AG08395 (cell line): Measurements from ENCODE around the gene GRIN2A.

Experiments
- DNase-seq: peaks from one replicate; pipeline ENCODE4 v3.0.0; 2012; ENCODE audit warnings: mixed read lengths, low spot score

GRIN2A gene

DNA sequence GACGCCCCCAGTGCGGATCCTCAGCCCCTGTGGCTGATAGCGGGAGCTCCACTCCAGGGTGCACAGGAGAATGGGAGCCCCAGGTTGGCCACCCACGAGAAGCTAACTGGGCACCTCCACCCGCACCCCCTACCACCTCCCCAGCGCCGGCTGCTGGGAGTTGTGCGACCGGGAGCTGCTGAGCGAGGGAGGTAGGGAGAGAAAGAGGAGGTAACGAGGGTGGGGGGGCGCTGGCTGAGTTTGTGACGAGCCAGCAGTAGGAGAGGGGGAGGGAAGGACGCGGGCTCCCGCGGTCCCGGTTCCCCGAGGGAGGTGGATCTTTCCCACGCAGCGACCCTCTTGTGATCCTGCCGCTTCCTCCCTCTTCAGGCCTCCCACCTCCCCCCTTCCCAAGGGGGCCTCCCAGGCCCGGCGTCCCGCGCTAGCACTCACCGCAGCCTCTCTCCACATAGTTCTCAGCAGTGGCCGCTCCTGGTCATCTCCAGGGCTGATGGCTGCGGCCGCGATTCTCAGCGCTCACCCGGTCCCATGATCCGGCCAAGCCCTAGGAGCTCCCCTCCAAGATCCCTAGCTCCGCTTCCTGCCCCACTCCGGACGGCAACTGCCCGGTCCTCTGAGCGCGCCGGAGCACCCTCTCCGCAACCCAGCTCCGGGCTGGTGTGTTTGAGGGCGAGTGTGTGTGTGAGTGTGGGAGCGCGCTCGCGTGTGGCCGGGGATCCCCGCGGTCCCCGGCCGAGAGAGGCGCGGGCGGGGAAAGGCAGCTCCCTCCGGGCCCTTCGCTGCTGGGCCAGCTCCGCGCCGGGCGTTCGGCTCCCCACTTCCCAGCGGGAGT is at the start of gene GRIN2A:
Gene GRIN2A (minus strand): TSS at position 207 of the 832 bp plus-strand sequence. CDS start 2,017 bp downstream, outside the sequence.
- DNase-seq = no peak

DNA sequence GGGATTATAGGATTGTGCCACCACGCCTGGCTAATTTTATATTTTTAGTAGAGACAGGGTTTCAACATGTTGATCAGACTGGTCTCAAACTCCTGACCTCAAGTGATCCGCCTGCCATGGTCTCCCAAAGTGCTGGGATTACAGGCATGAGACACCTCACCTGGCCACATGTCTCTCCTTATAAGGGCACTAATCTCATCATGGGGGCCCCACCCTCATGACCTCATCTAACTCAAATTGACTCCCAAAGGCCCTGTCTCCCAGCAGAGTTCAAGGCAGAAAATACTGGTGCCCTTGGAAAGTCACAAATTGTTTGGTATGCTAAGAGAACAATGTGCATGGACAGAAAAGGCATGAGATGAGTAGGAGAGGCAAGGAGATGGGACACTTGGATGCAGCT is 49.3 kb upstream of the GRIN2A start:
- DNase-seq = no peak

DNA sequence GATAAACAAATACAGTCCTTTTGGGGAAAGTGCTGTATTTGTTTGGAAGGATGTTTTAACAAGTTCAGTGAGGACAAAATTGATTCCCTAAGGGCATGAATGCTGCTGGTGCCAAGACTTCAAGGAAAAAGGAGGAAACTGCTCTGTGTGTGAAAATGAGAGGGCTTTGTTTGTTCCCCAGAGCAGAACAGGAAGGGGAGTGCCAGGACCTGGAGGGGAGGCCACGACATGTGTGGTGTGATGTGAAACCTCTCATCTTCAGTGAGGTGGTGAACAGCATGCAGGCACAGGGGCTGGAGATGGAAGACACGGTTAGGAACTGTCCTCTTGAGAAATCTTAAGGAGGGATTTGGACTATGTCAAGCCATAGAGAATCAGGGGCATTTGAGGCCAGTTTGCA is 46.6 kb upstream of the GRIN2A start:
- DNase-seq = no peak

DNA sequence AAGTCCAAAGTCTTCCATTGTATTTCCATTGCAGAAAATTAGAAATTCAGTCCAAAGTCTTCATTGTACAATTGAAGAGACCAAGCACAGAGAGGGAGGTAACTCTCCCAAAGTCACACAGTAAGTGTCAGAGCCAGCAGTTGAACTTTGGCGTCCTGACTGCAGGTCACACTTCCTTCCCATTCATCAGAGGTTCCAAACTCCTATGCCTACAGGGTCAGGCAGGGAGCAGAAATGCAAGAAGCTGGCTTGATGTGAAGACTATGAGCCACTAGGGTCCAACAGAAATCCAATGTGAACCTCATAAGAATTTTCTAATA is 44.7 kb upstream of the GRIN2A start:
- no peak for DNase-seq

DNA sequence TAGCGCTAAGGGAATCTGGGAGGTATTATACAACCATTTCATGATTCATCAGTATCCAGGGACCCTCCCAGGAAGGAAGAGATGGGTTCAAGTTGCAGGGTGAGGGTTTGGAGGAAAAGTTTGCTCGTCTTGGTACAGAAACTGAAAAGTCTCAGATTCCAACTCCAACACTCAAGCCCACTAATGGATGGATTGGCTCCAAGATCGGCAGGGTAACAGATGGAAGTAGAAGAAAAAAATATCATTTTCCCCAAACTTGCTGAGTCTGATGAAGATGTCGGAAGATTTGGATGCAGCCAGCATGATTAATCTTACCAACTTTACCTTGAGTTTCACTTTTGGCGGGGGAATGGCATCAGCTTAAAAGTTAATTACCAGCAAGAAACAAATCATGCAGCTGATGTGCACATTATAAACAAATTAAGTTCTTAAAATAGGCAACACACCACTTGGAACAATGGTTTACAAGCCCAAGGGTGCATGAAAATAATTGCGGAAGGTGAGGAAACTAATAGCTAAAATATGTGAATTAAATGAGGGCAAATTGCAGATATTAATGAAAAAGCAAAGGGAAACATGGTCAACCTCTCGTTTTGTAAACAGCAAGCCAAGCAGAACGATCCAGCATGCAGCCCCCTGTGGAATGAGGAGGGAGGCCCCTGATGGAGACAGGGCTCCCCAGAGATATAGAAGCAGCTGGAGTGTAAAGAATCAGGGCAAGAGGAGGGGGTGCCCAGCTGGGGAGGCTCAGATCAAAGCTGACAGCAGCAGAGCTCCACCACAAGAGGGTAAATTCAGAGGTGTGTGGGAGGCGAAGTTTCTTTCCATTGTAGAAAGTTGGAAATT is 44.1 kb upstream of the GRIN2A start:
- DNase-seq = no peak

DNA sequence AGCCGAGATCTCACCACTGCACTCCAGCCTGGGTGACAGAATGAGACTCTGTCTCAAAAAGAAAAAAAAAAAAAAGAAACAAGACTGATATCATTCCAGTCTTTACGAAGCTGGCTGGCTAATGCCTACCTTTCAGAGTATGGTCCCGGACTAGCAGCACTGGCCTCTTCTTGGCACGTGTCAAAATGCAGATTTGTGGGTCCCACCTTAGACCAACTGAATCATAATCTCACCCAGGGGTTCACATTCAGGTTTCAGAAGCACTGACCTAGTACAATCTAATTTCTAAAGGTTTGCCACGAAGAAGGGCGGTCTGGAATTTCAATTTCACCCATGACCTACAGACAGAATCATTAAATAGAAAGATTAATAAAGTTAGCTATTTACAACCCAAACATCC is 43.4 kb upstream of the GRIN2A start:
- no peak for DNase-seq

DNA sequence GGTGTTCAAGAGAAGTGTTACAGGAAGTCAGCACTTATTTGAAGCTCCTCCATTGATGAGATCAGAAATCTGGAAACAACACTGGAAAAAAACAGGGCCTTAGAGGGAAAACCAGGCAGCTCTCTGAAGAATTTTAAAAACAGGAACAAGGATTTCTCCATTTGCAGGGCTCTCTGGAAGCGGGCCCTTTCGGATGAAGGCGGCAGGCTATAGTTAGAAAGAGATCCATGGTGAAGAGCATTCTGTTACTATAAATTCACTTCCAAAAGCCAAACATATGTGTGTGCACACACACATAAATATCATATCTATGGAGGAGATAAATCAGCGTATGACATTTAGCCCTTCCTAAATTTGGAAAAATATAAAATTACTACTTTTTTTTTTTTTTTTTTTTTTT is 42.6 kb upstream of the GRIN2A start:
- no peak for DNase-seq

DNA sequence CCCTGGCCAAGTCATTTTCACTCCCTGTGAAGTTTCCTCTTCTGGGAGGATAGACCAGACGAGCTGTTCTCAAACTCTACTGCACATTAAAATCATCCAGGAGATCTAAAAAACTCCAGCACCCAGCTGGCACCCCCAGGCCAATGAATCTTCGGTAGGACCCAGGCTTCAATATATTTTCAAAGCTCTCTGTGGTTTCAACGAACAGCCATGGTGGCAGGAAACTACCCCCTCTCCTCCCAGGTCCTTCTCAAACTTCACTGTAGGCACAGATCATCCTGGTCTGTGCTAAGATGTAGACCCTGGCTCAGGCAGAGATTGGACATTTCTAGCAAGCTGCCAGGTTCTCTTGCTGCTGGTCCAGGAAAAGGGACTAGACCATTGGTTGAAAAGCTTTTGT is 38.7 kb upstream of the GRIN2A start:
- no peak for DNase-seq

DNA sequence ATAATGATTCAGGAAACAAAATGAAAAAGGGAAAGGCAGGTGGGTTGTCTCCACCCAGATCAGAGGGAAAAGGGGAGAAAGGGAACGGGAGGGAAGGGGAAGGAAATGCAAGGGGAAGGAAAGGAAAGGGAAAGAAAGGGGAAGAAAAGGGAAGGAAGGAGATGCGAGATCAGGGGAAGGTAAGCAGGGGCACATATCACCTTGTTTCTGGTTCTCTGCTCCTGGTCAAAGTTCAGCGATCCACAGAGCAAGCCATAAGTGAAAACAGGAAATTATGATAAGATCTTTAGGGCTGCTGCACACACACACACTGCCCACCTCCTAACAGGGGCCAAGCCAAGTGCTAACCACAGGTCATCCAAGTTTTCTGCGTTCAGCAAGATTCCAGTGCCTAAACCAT is 37.5 kb upstream of the GRIN2A start:
- no peak for DNase-seq

DNA sequence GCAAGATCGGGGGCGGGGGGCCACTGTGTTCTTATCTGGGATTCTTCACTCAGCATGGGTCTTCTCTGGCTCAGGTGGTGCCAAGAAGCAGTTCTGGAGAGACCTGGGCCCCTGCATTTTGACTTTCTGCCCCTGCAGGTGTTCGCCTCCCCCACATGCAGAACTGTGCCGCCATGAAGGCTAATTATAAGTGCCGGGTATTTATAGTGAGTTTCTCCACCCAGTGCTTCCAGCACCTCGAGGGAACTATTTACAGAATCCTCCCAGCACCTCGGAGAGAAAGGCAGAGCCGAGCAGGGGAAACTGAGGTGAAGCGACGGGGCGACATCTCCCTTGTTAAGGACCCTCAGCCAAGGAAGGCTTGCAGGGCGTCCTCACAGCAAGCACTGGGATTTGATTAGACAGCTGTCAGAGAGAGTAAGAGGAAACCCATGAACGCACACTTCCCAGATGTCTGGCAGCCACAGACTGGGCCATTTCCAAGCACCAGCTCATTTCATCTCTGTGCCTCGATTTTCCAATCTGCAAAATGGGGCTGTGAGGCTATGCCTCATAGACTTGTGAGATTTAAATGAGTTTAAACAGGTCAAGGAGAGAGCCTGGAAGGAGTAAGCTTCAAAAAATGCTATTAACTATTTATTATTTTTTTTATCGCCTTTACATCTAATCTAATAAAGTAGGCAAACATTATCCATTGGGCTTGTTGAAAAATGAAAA is 36.4 kb upstream of the GRIN2A start:
- no peak for DNase-seq

DNA sequence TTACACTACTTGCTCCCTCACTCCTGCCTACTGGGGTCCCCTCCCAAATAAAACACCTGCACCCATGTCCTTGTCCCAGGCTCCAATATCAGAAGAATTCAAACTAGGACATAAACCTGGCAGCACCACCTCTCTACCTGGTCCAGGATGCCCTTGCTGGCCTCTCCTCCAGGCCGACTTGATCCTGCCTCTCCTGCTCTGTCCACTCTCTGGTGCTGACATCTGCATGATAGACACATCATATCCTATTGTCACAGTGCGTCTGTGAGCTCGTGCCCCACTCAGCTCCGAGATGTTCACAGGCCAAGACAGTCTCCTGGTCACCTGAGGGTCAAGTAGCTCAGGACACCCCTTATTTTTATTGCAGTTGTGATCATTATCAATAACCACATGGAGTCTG is 31.5 kb upstream of the GRIN2A start:
- DNase-seq = no peak

DNA sequence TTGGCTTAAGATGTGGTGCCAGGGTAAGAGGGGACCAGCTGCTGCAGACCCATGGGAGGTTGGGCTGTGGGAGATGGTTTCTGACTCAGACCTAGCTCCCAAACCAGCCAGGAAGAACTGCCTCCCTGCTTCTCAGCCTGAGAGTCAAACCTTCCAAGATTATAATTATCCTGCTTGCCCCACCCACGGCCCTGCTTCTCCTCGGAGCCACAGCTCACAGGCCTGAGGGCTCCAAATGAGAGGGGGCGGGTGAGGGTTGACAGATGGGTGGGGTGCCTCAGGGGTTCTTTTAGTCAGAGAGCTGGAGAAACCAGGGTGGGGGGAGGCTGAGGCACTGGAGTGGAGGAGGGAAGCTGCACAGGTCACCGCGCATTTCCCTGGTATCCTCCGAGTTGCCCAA is 28.7 kb upstream of the GRIN2A start:
- DNase-seq = no peak

DNA sequence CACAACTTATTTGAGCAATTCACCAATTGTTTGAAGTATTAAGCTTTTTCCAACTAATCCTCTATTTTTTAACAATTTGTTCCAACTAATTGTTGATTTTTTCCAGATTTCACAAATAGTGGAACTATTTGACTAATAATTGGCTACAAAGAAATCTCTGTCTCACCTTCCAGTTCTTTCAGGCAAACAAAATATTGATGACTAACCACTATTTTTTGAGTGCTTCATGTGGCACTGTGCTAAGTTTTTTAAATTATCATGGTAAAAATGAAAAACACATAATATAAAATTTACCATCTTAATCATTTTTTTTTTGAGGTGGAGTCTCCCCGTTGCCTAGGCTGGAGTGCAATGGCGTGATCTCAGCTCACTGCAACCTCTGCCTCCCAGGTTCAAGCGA is 24.6 kb upstream of the GRIN2A start:
- DNase-seq = no peak

DNA sequence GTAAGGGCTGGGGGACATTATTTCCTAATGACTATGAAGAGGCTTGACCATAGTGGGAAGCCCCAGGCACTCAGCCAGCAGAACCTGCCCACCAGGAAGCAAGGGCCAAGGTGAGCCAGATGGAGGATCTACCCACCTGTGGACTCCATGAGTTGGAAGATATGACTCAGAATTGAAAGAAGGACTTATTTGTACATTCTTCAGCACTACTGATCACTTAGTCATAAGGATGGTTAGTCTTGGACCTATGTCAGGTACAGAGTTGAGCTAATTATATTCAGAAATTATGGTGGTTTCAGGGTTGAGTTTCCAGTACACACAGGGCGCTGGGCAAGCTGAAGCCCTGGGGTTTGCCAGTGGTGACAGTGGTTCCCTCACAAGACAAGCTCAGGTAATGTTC is 24.0 kb upstream of the GRIN2A start:
- DNase-seq = no peak

DNA sequence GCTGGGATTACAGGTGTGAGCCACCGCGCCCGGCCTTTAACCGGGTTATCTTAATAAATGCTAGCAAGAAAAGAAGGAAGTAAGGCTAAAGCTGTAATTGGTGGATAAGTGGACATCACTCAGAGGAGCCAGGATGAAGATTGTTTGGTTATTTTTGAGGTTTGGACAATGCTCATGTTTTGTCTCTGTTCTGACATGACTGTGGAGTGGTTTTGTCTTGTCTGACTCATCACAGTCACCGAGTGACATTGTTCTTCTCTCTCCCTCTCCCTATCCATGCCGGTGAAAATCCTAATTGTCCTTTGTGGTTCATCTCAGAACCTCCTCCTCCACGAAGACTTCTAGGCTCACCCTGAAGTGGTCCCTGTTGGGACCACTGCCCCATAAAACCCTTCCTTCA is 23.5 kb upstream of the GRIN2A start:
- no peak for DNase-seq

DNA sequence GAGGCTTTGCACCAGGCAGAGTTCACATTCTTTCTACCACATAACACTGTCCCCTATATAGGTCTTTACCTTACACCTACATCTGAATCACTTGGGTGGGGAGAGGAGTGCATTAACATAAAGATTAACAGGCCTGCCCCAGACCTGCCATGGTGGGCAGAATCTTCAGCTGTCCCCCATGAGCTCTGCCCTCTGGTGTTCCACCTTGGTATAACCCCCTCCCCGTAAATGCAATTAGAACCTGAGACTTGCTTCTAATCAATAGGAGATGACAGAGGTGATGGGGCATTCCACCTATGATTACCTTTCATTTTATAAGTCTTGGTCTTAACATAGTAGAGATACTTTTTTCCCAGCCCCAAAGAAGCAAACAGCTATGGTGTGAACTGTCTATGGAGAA is 20.4 kb upstream of the GRIN2A start:
- no peak for DNase-seq

DNA sequence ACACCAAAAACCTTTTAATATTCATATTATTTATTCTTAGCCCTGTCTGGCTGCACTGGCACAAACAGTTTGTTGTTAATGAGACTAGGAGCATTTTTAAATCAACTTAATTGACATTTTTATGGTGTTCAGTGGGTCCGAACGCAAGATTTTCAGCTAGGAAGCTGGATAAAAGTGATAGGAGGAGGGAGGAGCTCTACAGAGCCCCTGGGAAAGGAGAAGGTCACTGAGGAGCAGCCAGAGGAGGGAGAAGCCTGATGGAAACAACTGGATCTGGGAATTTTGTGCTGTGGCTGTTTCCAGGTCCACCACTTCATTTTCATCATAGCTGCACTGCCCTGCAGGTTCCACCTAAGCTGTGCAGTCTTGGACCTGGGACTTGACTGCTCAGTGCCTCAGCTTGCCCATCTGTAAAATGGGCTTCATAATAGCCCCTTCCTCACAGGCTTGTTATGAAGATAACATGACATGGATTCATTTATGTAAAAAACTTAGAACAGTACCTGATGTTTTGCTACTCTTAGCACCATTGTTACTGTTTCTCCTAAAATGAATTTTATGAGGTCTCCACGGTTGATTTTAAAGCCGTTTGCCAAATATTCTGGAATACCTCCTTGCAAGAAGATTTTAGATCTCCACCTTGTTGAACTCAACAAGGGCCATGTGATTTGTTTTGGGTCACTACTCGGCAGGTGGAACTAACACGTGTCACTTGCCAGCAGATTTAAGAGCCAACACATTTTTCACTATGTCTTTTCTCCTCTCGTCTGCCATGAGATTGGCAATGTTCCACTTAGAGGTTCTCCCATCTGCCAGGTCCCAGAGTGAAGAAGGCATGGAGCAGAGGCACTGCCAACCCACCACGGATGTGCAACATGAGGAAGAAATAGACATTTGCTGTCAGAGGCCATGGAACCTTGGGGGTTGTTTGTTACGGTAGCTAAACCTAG is 18.7 kb upstream of the GRIN2A start:
- DNase-seq = no peak

DNA sequence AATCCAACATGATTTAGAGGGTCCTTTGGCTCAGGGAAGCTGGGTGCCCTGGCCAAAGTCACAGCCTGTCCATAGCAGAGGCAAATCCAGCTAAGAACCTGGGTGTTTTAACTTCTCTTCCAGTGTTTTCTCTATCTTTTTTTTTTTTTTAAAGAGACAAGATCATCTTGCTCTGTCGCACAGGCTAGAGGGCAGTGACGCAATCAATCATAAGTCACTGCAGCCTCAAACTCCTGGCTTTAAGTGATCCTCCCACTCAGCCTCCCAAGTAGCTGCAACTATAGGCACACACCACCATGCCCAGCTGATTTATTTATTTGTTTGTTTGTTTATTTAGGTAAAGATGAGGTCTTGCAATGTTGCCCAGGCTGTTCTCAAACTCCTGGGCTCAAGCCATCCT is 14.8 kb upstream of the GRIN2A start:
- DNase-seq = no peak

DNA sequence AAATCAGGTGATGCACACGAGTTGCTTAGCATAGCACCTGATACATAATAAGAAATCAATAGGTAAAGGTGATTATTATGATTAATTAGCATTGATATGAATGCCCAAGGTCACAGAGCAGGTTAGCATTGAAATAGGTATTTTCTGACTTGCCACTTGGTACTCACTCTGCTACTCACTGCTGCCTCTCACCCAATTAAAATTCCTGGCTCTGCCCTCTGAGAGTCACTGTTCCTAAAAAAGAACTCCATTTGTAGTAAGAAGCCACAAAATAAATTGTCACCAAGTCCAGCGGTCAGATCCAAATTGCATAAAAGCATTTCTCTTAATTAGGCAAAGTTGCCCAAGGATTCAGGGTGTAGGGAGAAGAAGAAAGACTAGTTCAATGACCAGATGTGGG is 8.9 kb upstream of the GRIN2A start:
- DNase-seq = no peak

DNA sequence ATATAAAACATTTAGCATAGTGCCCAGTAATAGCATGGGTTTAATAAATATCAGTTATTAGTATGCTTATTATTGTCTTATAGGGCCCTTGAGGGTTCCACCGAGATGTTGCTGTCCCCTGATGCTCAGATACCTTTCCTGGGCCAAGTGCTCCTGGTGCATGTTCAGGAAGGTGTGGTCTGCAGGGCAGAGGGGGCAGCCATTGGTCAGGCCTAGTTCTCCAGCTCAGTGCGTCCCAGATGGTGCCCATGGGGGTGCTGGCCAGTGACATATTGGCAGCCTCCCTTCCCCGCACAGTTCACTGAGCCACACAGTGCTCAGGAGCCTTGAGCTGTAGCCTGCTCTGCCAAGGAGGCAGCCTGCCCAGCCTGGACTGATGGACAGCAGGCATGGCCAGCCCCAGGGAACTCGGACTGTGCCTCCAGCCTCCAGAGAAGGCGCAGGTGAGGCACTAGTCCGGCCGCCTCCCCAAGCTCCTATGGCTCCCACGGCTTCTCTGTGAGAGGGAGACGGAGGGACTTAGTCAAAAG is 7.7 kb upstream of the GRIN2A start:
- DNase-seq = no peak

DNA sequence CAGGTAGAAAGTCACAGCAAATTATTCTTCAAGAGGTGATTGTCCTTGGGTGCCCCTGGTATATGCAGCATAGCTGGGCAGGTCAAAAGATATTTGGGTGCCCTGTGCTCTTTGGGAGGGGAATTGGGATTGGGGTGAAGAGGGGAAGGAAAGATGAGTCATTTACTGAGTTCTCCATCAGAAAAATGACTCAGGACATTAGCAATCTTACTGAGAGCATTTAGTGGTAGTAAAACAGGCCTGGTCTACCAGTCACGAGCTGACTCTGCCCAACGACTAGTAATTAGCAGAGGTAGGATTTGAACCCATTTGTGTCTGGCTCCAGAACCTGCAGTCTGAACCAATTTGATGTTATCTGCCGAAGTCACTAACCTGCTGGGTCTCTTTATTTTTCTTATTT is 6.0 kb upstream of the GRIN2A start:
- no peak for DNase-seq
